HG02642 (cell line): Measurements from ENCODE around the gene UVSSA.

Source experiments
- ATAC-seq: cut with Tn5 transposase; IDR thresholded peaks from one replicate; pipeline ENCODE4 v1.9.1; 2021; ENCODE audit warnings: mild to moderate bottlenecking; ENCODE audit not compliant: unreplicated experiment, poor library complexity

The UVSSA gene, protein sequence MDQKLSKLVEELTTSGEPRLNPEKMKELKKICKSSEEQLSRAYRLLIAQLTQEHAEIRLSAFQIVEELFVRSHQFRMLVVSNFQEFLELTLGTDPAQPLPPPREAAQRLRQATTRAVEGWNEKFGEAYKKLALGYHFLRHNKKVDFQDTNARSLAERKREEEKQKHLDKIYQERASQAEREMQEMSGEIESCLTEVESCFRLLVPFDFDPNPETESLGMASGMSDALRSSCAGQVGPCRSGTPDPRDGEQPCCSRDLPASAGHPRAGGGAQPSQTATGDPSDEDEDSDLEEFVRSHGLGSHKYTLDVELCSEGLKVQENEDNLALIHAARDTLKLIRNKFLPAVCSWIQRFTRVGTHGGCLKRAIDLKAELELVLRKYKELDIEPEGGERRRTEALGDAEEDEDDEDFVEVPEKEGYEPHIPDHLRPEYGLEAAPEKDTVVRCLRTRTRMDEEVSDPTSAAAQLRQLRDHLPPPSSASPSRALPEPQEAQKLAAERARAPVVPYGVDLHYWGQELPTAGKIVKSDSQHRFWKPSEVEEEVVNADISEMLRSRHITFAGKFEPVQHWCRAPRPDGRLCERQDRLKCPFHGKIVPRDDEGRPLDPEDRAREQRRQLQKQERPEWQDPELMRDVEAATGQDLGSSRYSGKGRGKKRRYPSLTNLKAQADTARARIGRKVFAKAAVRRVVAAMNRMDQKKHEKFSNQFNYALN

DNA sequence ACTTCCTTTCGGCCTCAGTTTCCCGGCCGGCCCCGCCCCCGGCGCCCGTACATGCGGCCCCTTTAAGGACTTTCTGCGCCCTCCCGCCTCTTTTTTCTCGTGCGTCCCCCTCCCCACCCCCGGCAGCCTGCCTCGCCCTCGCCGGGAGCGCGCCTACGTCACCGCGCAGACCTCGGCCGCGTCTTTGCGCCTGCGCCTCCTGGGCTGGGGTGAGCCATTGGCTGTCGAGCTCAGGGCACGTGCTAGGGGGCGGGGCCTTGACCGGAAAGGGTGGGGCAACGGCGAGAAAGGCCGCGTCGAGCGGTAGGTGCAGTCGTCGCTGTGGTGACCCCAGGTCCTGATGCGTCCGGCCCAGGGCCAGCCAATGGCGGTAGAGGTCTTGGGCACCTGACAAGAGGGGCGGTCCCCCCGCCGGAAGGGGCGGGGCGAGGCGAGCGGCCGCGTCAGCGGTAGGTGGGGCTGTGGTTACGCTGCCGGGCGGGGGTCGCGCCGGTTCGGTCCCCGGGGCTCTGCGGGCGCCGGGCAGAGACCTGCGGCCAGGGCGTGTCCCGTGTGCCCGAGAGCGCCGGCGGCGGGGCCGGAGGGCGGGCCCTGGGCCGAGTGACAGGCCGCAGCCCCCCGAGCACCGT, at the start of gene UVSSA:
Gene UVSSA (plus strand): TSS at position 428 of the 629 bp plus-strand sequence. CDS start 884 bp downstream, outside the sequence.
- peak; percentile 94 for ATAC-seq

GRCh38 chr4:1297456-1298325, 49.3 kb upstream of the UVSSA start:
- ATAC-seq, result no peak

DNA sequence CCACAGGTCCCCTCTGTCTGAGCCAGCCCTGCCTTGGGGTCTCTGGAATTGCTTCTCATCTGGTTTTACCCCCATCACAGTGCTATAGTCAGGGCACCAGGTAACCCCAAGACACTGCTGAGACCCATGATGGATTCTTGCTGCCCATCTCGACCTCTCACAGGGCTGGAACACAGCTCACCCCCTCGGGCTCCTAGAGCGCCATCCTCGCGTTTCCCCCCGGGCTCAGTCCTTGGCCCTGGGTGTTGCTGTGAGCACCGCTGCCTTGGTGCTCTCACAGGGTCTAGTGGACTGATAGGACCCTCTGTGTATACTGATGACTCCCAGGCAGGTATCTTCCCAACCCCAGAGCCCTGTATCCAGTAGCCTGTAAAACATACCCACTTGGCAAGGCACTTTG, 48.5 kb upstream of the UVSSA start:
- ATAC-seq, result no peak

DNA sequence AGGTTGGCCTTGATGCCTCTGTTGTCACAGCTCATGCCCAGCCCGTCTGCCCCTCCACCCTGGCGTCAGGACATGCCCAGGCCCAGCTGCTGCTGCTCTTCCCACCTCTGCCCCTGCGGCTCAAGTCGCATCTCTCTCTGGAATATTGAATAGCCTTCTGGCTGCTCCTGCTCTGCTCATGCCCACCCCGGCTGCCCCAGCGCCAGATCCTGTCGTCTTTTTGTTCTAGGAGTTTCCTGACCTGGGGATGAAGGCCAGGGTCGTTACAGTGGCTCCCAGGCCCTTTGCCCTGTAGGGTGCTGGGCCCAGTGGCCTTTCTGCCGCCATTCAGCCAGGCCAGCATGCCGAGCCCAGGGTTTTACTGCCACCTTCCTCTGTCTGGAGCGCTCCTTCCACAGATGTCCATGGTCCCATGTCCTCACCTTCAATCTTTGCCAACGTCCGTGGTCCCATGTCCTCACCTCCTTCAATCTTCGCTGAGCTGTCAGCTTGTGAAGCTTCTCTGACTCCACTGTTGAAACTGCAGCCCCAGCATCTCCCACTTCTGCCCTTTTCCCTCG, 47.6 kb upstream of the UVSSA start:
- ATAC-seq, result no peak

DNA sequence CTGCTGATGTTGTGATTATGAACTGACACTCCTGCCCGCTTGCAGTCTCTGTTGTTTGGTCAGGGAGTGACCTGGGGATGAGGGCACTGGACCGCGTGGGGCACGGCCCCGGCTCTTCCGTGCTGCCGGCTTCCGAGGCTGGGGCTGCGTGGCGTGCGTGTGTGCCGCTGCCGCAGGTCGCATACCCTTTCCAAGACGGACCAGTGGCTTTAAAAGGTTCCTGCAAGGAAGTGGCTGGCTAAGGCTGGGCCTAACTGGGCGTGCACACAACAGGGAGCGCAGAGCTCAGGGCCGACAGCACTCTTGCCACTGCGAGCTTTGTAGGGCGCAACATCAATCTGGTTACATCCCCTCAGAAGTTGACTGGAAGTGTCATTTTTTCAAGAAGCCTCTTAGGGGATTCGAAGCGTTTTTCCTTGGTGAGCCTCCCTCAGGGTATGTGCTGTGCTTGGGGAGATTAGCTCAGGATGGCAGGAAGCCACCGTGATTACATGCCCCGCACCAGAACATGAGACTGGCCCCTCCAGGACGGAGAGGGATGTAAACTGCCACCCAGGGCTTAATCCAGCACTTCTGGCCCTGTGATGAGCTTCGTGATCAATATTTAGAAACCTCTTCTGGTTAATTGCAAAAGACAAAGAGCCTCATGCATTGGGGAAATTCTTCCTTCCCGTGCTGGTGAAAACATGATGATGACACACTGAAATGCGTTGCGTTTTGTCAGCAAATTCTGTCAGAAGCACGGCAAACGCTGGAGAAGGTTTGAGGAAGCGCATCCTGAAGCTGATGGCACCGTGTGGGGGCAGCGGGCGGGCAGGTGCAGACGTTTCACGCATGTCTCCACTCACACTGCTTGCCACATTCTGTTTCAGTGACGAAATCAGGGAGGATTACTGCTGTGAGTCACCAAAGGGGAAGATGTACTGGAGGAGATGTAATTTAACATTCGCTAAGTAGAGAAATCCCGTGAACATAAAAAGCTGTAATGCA, 46.2 kb upstream of the UVSSA start:
- no peak for ATAC-seq

GRCh38 chr4:1302159-1302558, 44.8 kb upstream of the UVSSA start:
- ATAC-seq, result no peak

DNA sequence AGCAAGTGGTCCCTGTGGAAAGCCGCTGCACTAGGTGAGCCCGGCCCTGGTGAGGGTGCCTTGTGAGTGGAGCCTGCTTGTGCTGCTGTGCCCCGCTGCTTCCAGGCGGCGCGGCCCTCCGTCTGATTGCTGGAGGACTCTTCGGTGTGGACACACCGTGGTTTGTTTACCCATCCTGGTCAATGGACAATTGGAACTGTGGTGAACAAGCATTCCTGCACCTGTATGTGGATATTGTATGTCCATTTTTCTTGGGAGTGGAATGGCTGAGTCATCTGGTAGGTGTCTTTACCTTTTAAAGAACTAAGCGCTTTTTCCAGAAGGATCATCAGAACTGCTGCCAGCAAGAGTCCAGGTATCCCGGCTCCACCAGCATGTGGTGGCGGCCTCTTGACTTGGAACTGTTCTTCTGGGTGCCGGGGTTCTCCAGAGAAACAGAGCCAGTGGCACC, 41.7 kb upstream of the UVSSA start:
- no peak for ATAC-seq

DNA sequence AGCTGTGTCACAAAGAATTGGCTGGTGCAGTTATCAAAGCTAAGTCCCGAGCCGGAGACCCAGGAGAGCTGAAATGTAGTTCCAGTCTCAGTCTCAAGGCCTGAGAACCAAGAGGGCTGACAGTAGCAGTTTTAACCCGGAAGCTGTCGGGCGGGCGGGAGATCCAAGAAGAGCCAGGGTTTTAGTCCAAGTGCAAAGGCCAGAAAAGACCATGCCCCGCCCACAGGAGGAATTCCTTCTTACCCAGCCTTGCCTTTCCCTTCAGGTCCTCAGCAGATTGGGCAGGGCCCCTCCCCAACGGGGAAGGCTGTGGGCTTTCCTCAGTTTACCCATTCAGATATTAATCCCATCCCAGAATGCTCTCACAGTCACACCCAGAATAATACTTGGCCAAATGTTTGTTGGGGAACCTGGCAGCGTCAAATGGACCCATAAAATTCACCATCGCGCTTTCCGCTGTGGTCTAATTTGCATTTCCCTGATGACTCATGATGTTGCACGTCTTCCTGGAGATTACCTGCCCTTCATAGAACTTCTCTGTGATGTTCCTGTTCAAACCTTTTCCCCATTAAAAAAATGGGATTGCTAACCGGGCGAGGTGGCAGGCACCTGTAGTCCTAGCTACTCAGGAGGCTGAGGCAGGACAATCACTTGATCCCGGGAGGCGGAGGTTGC, 41.1 kb upstream of the UVSSA start:
- no peak for ATAC-seq

- no peak for ATAC-seq
These were observed 38.9 kb upstream of the UVSSA start for GRCh38 chr4:1307951-1308735.

- ATAC-seq, result peak; percentile 76
These were observed 37.6 kb upstream of the UVSSA start for GRCh38 chr4:1309261-1310010.

DNA sequence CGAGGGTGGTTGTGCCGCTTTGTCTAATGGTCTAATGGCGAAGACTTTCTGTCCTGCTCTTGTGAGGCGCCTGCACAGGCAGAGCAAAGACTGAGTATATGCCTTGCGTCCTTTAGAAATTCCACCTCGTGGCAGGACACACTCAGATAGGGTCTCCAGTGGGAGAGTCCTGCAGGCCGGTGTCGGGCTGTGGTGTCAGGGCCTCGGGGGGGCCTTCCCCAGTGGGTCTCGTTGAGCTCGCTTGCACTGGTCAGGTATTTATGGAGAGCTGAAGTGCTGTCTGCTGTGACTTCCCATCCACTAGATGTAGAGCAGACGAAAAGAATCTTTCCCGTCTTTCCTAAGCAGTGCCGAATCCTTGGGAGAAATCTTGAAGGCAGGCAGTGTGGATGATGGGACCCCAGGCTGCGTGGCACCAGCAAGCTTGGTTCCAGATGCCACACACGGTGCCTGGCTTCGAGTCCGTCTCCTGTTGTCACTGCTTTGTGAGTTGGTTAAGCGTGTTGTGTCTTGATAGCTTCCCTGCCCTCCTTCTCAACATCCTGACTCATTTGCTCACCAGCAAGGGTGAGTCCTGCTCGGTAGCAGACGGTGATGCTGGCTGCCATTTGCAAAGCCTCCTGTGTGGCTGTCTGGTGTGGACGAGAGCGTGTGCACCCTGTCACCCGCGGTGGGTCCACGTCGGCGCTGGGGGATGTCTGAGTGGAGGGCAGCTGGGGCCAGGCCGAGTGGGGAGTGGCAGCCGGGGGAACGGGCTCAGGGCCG, 36.8 kb upstream of the UVSSA start:
- ATAC-seq, result no peak

GRCh38 chr4:1310796-1311631, 36.0 kb upstream of the UVSSA start:
- ATAC-seq, result no peak

- no peak for ATAC-seq
These were observed 34.0 kb upstream of the UVSSA start for GRCh38 chr4:1312821-1313640.

DNA sequence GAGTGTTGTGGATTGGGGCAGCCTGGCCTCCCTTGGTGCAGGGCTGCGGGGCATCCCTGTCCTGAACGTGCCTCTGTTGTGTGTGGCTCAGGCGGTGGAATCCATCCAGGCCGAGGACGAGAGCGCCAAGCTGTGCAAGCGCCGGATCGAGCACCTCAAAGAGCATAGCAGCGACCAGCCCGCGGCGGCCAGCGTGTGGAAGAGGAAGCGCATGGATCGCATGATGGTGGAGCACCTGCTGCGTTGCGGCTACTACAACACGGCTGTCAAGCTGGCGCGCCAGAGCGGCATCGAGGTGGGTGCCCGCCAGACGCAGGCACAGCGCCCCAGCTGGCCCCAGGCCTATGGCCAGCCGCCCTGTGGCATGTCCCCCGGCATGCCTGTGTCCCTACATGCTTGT, 31.7 kb upstream of the UVSSA start:
- no peak for ATAC-seq
